ENCODE results near the gene FLNB. TPM values are rescaled to one million over a fixed set of nuclear protein-coding genes. Genes with fewer than 3 reads are reported as not detected.

FLNB gene
- total and polyA plus RNA-seq, 9 of the 15 experiments (the other 6 are each of a cell fraction or from before 2014, with no cell fraction given): 9.4 to 48.1 (median 25.6) TPM

GRCh38 chr3:58003093-58003492 is 5.1 kb upstream of the FLNB start (continued):
- TF ChIP-seq PBX2 (CRISPR knock-in tag; IDR thresholded peaks at IDR 0.05; ENCODE audit: low read depth): no peak
- peak; percentile 92 for TF ChIP-seq PBX2 (tag; conservative IDR thresholded peaks at IDR 0.05; ENCODE audit: low read depth)
- no peak for TF ChIP-seq PRPF4 (IDR thresholded peaks at IDR 0.05; ENCODE audit: insufficient read depth, low read depth, low read length, poor library complexity, severe bottlenecking)
- 0 out of 2 replicates have a peak, but pooled peaks have one; percentile 14 for TF ChIP-seq BHLHE40 (IDR thresholded peaks at IDR 0.05; ENCODE audit: low read length)
- TF ChIP-seq KLF16 (IDR thresholded peaks at IDR 0.05): no peak
- TF ChIP-seq CHD7 (IDR thresholded peaks at IDR 0.05; ENCODE audit: low read depth, low read length): no peak
- TF ChIP-seq SMARCA4 (IDR thresholded peaks at IDR 0.05): peak; percentile 65
- no peak for TF ChIP-seq ZNF696 (CRISPR knock-in tag; conservative IDR thresholded peaks at IDR 0.05)
- TF ChIP-seq TFAP4 (CRISPR knock-in tag; IDR thresholded peaks at IDR 0.05; ENCODE audit: borderline replicate concordance): peak; percentile 50; the same call in 1 of the 2 replicates
- 0 out of 2 replicates have a peak, but pooled peaks have one; percentile 44 for TF ChIP-seq ZEB2 (IDR thresholded peaks at IDR 0.05)
- no peak for TF ChIP-seq CBX3 (IDR thresholded peaks at IDR 0.05; ENCODE audit: borderline replicate concordance in 1 of 2, low read length in 2 of 2)
- no peak for TF ChIP-seq ZNF175 (CRISPR knock-in tag; IDR thresholded peaks at IDR 0.05; ENCODE audit: low read depth)
- TF ChIP-seq SIX5 (IDR thresholded peaks at IDR 0.05; ENCODE audit: borderline replicate concordance in 1 of 2, insufficient read depth in 1 of 2, low read depth in 1 of 2, low read length in 2 of 2): no peak
- TF ChIP-seq DPF2 (IDR thresholded peaks at IDR 0.05): peak; percentile 81

All from K562 (cell line).